Spleen (tissue), 11 donors: Measurements from ENCODE around the gene CLMN. TPM values are rescaled to one million over a fixed set of nuclear protein-coding genes. Genes with fewer than 3 reads are reported as not detected.

Experiments used
- DNase-seq: peaks from one replicate; pipeline ENCODE4 v3.0.0-alpha.2; 2020
- H3K27ac ChIP-seq, 8 donors: fragments of 200-600 bp; sonication (generic) in 7 of 8; 1 replicate in 4 of 8; 2 replicates in 4 of 8; pipeline versions ENCODE4 v1.5.0 to v1.8.0; 2016 to 2021; ENCODE audit warnings: inconsistent platforms in 4 of 8, mild to moderate bottlenecking in 4 of 8, moderate library complexity in 1 of 8
- H3K27me3 ChIP-seq, 7 donors: fragments of 200-600 bp; sonication (generic) in 6 of 7; replicated peaks in 1 of 7; 1 replicate in 4 of 7; 2 replicates in 3 of 7; pipeline versions ENCODE4 v1.5.0 to v1.8.0; 2016 to 2021; ENCODE audit warnings: inconsistent platforms in 3 of 7, mild to moderate bottlenecking in 1 of 7
- H3K36me3 ChIP-seq, 6 donors: fragments of 200-600 bp; sonication (generic) in 5 of 6; 1 replicate in 4 of 6; 2 replicates in 2 of 6; pipeline versions ENCODE4 v1.5.0 to v1.8.0; 2016 to 2021; ENCODE audit warnings: inconsistent platforms in 2 of 6
- H3K4me1 ChIP-seq, 6 donors: fragments of 200-600 bp; sonication (generic) in 5 of 6; 1 replicate in 3 of 6; 2 replicates in 3 of 6; pipeline versions ENCODE4 v1.5.0 to v1.8.0; 2016 to 2021; ENCODE audit warnings: inconsistent platforms in 3 of 6
- H3K4me3 ChIP-seq, 8 donors: fragments of 200-600 bp; sonication (generic) in 7 of 8; 1 replicate in 4 of 8; 2 replicates in 4 of 8; pipeline versions ENCODE4 v1.5.0 to v1.8.0; 2016 to 2021; ENCODE audit warnings: inconsistent platforms in 4 of 8, mild to moderate bottlenecking in 4 of 8, moderate library complexity in 2 of 8
- H3K9me3 ChIP-seq, 8 donors: fragments of 200-600 bp; sonication (generic) in 7 of 8; 1 replicate in 4 of 8; 2 replicates in 4 of 8; pipeline versions ENCODE4 v1.5.0 to v1.8.0; 2016 to 2021; ENCODE audit warnings: inconsistent platforms in 4 of 8
- POLR2A ChIP-seq, 3 donors: fragments of 450-650 bp; IDR thresholded peaks; one replicate each; pipeline ENCODE4 v1.5.1; 2017; ENCODE audit warnings: antibody characterized with exemption in 3 of 3, mild to moderate bottlenecking in 1 of 3
- POLR2AphosphoS5 ChIP-seq, 3 donors: sonication (generic); formaldehyde crosslinking; IDR thresholded peaks; one replicate each; pipeline ENCODE4 v1.5.1; 2017; ENCODE audit warnings: antibody characterized with exemption in 3 of 3
- WGBS, 5 donors: extraction: QIAGEN DNeasy Blood & Tissue Kit in 3 of 5; methylation state at CpG; one replicate each; pipeline versions ENCODE4 v1.1.5 to v1.1.7; 2013 to 2018; 5-methylcytosine and 5-hydroxymethylcytosine counted together
- intact Hi-C: fragments of 100-400 bp; cut with DNase I; formaldehyde crosslinking; loops from one replicate; pipeline ENCODE4 v1.15.0; 2023; ENCODE audit warnings: low total_unique reads
- polyA plus RNA-seq, 3 donors: library from polyadenylated mRNA; stranded (reverse); fragments of 200-250 nt; gene quantifications; one replicate each; pipeline ENCODE4 v1.2.1, GENCODE V29; 2013
- total RNA-seq, 7 donors: library from RNA; depleted of rRNA in 3 of 7; stranded (reverse); fragments of >200 nt in 3 of 7; fragmentation: NEBNext Ultra II Directional in 4 of 7; extraction: Animal tissue kit (Norgen Biotek cat#: 25700) in 4 of 7; gene quantifications; one replicate each; pipeline versions ENCODE4 v1.1.0 to v1.2.1, GENCODE V29; 2016 to 2021
- TF ChIP-seq, protein P1 (sequence below), 11 experiments: fragments of 200-600 bp in 7 of 11; fragments of 450-650 bp in 4 of 11; sonication (generic) in 4 of 11; IDR thresholded peaks in 8 of 11; conservative IDR thresholded peaks in 3 of 11; 1 replicate in 7 of 11; 2 replicates in 4 of 11; pipeline versions ENCODE4 v1.4.0 to v1.8.0; 2016 to 2021; ENCODE audit warnings: antibody characterized with exemption in 11 of 11, inconsistent platforms in 4 of 11, mild to moderate bottlenecking in 1 of 11
- donor health status: healthy with polysubstance abuse.
- donor health status: DM: no; HTN: no; CAD: no; lungs with moderate emphysema.
- donor health status: DM: no; HTN: no; CAD: no.
- donor health status: Bipolar disorder and iron deficiency.
- donor health status: healthy.
- donor health status: DM: no; HTN: no; CAD: no.
- donor health status: DM: yes; HTN: yes; CAD: no.

Gene CLMN
- total and polyA plus RNA-seq, 10 donors: 2.7 to 21.4 (median 14.8) TPM

GRCh38 chr14:95269493-95269892 is 50.2 kb downstream of the CLMN start:
- H3K9me3 ChIP-seq: no peaks in the 10 kb centered on the region
- intact Hi-C loops: no loop called here
- no peak for DNase-seq
- TF ChIP-seq POLR2A (IDR thresholded peaks at IDR 0.05): no peak
- TF ChIP-seq POLR2AphosphoS5 (IDR thresholded peaks at IDR 0.05): no peak
- TF ChIP-seq, protein P1, sequence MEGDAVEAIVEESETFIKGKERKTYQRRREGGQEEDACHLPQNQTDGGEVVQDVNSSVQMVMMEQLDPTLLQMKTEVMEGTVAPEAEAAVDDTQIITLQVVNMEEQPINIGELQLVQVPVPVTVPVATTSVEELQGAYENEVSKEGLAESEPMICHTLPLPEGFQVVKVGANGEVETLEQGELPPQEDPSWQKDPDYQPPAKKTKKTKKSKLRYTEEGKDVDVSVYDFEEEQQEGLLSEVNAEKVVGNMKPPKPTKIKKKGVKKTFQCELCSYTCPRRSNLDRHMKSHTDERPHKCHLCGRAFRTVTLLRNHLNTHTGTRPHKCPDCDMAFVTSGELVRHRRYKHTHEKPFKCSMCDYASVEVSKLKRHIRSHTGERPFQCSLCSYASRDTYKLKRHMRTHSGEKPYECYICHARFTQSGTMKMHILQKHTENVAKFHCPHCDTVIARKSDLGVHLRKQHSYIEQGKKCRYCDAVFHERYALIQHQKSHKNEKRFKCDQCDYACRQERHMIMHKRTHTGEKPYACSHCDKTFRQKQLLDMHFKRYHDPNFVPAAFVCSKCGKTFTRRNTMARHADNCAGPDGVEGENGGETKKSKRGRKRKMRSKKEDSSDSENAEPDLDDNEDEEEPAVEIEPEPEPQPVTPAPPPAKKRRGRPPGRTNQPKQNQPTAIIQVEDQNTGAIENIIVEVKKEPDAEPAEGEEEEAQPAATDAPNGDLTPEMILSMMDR (IDR thresholded peaks at IDR 0.05 in 8 of 11, conservative IDR thresholded peaks at IDR 0.05 in 3 of 11): no peak
- no peak overlapping the region for H3K27ac ChIP-seq
- WGBS, 5 donors: 83 to 98% (median 93%) methylated on average over 2 of the region's 2 CpGs
- H3K27me3 ChIP-seq: no peaks in the 10 kb centered on the region
- peaks cover 0 to 28% (median 15%) of the 10 kb centered on the region in 6 donors for H3K4me1 ChIP-seq
- no peaks in the 10 kb centered on the region for H3K36me3 ChIP-seq
- no peak overlapping the region for H3K4me3 ChIP-seq

DNA sequence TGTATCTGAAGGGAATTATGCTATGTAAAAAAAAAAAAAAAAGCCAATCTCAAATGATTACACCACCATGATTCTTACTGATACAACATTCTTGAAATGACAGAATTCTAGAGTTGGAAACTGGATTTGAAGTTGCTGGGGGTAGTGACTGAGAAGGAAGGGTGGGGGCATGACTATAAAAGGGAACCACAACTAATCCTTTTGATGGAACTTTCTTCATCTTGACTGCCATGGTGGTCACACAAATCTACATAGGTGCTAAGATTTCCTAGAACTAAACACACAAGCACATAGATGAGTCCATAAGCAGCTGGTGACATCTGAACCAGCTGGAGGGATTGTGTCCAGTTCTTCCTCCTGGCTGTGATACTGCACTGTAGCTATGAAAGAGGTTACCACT is 51.4 kb downstream of the CLMN start:
- intact Hi-C loops: no loop called here
- H3K4me1 ChIP-seq: peaks cover 0 to 30% (median 15%) of the 10 kb centered on the region in 6 donors
- TF ChIP-seq POLR2AphosphoS5 (IDR thresholded peaks at IDR 0.05): no peak
- TF ChIP-seq POLR2A (IDR thresholded peaks at IDR 0.05): no peak
- TF ChIP-seq, protein P1 (IDR thresholded peaks at IDR 0.05 in 8 of 11, conservative IDR thresholded peaks at IDR 0.05 in 3 of 11): no peak
- H3K4me3 ChIP-seq: no peak overlapping the region
- no peaks in the 10 kb centered on the region for H3K27me3 ChIP-seq
- H3K9me3 ChIP-seq: no peaks in the 10 kb centered on the region
- no peak for DNase-seq
- no peak overlapping the region for H3K27ac ChIP-seq
- no peaks in the 10 kb centered on the region for H3K36me3 ChIP-seq

GRCh38 chr14:95267306-95267705 is 52.4 kb downstream of the CLMN start:
- Histone ChIP-seq H3K9me3 (no peaks in the 10 kb centered on the region), H3K27me3 (no peaks in the 10 kb centered on the region), H3K4me3 (no peak overlapping the region), H3K27ac (no peak overlapping the region), H3K4me1 (peaks cover 0 to 30% (median 15%) of the 10 kb centered on the region in 6 donors), H3K36me3 (no peaks in the 10 kb centered on the region)
- TF ChIP-seq POLR2AphosphoS5 (IDR thresholded peaks at IDR 0.05): no peak
- no peak for TF ChIP-seq POLR2A (IDR thresholded peaks at IDR 0.05)
- TF ChIP-seq, protein P1 (IDR thresholded peaks at IDR 0.05 in 8 of 11, conservative IDR thresholded peaks at IDR 0.05 in 3 of 11): no peak
- intact Hi-C loops: no loop called here
- DNase-seq: no peak
- WGBS, 5 donors: 21 to 31% (median 27%) methylated on average over 4 of the region's 4 CpGs

DNA sequence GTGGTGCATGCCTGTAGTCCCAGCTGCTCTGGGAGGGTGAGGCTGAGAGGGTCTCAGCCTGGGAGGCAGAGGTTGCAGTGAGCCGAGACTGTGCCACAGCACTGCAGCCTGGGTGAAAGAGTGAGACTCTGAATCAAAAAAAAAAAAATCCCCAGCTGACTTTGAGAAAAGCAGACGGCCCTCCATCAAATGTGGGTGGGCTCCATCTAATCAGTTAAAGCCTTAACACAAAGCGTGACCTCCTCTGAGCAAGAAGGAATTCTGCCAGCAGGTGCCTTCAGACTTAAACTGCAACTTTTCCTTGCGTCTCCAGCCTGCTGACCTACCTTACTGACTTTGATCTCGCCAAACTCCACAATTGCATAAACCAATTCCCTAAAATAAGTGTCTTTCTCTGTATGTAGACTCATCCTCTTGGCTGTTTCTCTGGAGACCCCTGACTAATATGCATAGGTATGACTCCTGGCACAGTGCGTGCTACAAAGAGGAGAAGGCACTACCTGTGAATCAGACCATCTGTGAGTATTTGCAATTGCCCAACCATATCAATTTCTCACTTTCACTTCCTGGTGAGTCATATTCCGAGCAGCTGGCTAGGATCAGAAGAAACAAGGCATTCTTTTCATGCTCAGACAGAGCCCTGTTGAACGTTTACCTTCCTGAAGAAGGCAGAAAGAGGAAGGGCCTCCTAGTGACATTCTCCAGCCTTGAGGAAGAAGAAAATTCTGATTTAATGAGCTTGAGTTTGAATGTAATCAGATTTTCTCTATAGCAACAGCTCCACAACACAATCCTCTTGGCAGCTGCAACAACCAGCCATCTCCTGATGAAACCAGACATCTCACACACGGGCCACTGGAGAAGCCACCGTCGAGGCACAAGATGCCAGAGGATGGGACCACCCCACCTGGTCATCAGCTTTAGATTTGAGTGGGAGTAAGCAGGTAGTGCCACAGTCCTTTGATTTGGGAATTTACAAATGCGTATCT is 54.3 kb downstream of the CLMN start:
- WGBS, 5 donors: 50 to 57% (median 52%) methylated on average over 12 of the region's 12 CpGs
- DNase-seq: no peak
- Histone ChIP-seq H3K4me1 (peaks cover 0 to 30% (median 15%) of the 10 kb centered on the region in 6 donors), H3K9me3 (no peaks in the 10 kb centered on the region), H3K27me3 (no peaks in the 10 kb centered on the region), H3K36me3 (no peaks in the 10 kb centered on the region), H3K4me3 (peak overlapping the region in 1 of 8 donors; percentile 3), H3K27ac (peak overlapping the region in 2 of 8 donors; percentile 24 to 31)
- TF ChIP-seq POLR2AphosphoS5 (IDR thresholded peaks at IDR 0.05): peak in 1 of 3 donors; percentile 62
- TF ChIP-seq, protein P1 (IDR thresholded peaks at IDR 0.05 in 8 of 11, conservative IDR thresholded peaks at IDR 0.05 in 3 of 11): no peak
- intact Hi-C loops: no loop called here
